COLO668 (cell line): ENCODE measurements around the gene ANKMY1.
A peak's percentile ranks its signal among the peaks of the same experiment; 100 is the strongest.

Experiments used
- DNase-seq: peaks from one replicate; lab custom pipeline; 2025; ENCODE audit not compliant: unreplicated experiment; lab: John Stamatoyannopoulos, UW

ANKMY1 gene

DNA sequence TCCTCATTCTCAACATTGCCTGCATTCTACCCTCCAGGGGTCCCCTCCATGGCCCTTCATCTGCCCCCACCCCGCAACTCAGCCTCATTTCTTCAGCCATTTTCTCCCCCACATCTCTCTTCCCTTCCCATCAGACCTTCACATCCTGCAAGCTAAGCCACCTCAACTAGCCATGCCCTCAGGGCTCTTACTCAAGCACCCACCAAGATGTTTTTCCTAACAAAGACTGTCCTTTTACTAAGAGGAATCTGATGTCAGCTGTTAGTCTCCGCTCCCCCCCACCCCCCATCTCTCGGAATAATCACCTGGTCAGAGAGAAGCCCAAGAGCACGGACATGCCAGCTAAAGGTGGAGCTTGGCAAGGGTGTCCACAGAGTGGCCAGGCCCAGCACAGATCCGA, 24.0 kb upstream of the ANKMY1 start:
- DNase-seq: no peak

- DNase-seq: peak; percentile 87
Observed at GRCh38 chr2:240579771-240580614, 22.2 kb upstream of the ANKMY1 start.

DNA sequence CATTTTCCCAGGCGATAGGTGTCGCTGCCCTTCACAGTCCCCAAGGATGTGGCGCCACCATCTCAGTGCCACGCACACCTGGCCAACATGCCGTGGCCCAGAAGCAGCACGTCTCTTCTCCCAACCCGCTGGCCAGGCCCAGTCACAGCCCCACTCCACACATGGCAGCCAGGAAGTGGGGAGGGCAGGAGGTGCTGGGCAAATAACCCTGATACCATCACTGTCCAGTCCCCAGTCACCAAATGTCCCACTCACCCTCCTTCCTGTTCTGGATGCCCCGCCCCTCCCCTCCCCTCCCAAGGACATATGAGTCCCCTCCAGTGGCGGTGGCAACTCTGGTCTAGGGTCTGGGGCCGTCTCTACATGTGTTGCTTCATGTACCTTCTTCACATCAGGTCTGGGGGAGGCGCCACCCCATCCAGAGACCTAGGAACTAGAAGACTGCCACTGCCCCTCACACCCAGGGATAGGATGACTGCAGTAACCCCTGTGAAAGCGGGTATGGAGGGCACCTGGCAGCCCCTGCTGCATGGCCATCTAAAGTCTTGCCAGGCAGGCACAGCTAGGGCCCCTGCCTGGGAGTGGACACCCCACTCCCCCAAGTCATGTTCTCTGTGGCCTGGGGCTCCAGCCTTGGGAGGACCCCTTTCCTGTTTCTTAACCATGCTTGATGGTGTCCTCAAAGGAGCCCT, 21.4 kb upstream of the ANKMY1 start:
- no peak for DNase-seq

- no peak for DNase-seq
Observed at GRCh38 chr2:240578488-240578887, 20.7 kb upstream of the ANKMY1 start.

DNA sequence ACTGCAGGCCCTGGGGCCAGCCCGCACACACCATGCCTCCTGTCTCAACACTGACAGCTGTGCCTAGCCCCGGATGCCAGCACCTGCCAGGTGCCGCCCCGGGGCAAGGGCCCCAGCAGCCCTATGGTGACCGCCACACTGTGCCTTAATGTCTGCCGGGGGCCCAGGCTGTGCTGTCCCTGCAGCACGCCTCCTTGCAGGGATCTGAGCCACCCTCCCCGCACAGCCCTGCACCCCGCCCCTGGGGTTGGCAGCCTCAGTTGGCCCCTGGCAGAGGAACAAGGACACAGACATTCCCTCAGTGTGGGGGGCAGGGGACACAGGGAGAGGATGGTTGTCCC, 20.3 kb upstream of the ANKMY1 start:
- DNase-seq: no peak

DNA sequence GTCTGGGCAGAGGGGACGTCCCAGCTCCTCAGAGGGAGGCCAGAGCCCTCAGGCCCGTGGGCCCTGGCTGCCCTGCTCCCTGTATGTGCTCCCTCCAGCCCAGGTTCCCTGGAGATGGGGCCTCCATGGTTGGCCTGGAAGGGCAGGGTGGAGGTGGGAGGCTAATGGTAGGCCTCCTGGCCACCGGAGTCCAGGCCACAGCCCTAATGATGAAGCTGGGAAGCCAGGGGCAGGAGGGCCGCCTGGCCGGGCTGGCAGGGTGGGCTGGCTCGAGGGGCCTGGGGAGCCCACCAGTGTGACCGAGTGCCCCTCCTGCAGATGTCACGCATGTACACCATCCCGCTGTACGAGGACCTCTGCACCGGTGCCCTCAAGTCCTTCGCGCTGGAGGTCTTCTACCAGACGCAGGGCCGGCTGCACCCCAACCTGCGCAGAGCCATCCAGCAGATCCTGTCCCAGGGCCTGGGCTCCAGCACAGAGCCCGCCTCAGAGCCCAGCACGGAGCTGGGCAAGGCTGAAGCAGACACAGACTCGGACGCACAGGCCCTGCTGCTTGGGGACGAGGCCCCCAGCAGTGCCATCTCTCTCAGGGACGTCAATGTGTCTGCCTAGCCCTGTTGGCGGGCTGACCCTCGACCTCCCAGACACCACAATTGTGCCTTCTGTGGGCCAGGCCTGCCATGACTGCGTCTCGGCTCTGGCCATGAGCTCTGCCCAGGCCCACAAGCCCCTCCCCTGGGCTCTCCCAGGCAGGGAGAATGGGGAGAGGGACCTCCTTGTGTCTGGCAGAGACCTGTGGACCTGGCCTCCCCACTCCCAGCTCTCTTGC, 19.7 kb upstream of the ANKMY1 start:
- no peak for DNase-seq

GRCh38 chr2:240576436-240577205, 18.8 kb upstream of the ANKMY1 start:
- DNase-seq: no peak

DNA sequence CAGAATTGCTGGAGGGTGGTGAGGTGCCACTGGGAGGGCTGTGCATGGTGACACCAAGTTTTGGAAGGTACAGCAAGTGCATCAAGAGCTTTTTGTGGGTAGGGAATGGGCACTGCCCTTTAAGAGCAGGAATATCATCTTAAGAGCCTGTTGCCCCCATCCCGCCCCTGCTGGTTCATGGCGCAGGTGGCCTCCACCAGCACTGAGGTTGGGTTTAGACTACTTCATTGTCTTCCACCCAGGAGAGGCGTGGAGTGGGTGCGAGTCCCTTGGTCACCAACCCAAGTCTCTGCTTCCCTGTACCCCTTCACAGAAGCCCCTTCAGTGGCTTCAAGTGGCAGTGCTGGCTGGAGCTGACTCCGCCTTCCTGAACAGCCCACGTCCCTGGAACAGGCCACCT, 18.2 kb upstream of the ANKMY1 start:
- DNase-seq: no peak

DNA sequence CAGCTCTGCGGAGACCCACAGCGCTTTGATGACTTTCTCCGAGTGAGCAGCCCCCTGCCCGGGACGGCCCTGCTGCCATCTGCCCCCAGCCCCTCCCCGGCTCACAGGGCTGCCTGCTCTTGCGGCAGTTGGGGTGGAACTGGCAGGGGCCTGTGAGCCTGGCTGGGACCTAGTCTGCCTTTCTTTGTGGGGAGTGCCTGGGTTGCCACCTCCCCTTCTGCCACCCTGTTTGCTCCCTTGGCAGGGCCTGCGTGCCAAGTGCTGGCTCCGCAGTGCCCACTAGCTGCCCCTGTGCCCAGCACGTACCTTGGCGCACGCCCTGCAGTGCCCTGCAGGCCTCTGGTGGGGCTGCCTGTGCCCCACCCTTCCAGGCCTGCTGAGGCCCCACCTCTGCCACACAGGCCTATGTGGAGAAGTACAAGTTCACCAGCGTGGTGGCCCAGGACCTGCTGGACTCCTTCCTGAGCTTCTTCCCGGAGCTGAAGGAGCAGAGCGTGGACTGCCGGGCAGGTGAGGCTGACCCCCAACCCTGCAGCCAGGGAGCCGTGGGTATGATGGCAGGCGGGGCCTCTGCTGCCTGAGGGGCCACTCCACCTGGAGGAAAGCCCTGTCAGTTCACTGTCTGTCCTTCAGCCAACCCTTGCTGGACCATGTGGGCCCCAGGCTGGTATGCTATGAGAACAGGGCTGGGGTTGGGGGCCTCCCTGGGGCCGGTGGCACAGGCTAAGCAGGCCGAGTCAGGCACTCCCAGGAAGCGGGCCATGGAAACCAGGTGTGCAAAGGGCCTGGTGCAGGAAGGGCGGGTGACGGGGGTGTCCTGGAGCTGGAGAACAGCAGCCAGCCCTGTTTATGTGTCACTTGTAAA, 17.5 kb upstream of the ANKMY1 start:
- no peak for DNase-seq

GRCh38 chr2:240574386-240575100, 16.8 kb upstream of the ANKMY1 start:
- DNase-seq: no peak

- DNase-seq: no peak
Observed at GRCh38 chr2:240573516-240574385, 16.0 kb upstream of the ANKMY1 start.

DNA sequence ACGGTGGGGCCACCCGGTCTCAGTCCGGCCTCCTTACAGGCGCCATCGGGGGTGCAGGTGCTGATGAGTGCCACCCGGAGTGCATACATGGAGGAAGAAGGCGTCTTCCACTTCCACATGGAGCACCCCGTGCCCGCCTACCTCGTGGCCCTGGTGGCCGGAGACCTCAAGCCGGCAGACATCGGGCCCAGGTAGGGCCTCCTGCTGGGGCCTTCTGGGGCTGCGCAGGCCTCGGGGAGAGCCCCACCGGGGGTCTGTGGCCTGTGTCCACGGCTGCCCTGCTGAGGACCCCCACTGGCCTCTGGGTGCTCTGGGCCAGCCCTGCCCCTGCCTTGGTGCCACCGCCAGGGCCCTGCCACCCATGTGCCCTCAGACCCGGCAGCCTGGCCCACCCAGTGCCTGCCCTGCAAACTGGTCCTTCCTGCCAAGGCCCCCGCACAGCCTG, 15.3 kb upstream of the ANKMY1 start:
- no peak for DNase-seq

GRCh38 chr2:240572141-240573031, 14.6 kb upstream of the ANKMY1 start:
- no peak for DNase-seq

DNA sequence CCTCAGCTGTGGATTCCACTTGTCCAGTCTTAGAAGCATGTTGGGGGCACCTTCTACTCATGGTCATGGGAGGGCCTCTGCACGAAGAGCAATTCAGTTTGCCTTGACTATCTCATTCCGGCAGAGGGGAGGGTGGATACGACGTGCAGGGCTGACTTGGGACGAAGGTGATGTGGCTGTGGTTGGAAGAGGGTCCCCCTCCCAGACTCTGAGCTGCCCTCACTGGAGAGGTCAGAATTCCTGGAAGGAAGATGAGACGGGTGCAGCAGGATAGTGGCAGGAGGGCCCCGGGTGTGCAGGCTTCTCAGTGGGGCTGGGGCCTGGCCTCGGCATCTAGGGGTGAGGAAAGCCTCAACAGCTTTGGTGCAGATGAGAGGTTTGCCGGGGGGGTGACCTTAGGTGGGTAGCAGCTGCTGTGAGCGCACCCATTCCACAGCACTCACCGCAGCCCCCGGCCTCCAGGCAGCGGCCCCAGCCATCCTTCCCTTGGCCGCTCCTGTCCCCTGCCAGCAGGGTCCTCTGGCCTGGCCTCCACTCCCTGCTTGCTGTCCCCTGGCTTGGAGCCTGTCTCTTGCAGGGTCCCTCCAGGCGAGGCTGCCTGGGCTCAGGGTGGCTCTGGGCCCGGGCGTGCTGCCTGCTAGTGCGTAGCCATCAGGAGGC, 13.7 kb upstream of the ANKMY1 start:
- DNase-seq: no peak

GRCh38 chr2:240570531-240571313, 12.9 kb upstream of the ANKMY1 start:
- no peak for DNase-seq

DNA sequence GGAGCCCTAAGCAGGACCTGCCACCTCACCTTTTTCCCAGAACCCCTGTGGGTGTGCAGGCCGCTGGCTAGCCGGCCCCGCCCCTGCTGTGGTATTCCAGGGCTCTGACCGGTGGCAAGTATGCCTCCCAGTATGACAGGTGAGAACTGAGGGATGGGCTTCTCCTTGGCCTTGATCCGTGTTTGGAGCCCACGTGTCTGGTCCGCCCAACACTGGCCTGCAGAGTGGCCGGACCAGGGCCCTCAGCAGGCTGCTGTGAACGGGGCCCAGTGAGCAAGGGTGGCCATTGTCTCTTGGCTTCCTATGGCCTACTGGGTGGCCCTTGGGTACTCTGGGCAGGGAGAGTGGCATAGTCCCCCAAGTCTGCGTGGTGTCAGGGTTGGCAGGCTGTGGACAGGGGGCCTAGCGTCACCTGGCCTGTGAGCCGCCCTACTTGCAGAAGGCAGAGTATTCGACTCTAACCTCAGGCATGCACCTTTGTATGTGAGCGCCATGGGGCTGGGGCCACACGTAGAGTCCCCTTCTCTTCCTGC, 12.3 kb upstream of the ANKMY1 start:
- no peak for DNase-seq
